CD4-positive, alpha-beta T cell treated with Interleukin-1 beta for 1 hour (primary cell): ENCODE data around the gene ERCC3.

Source experiments
- DNase-seq, 2 donors: peaks; one replicate each; pipeline ENCODE4 v3.0.0-alpha.2; 2020 to 2022

The ERCC3 gene

GRCh38 chr2:127293748-127294562, at the start of gene ERCC3:
ERCC3 (minus strand) TSS chr2:127294144; CDS start chr2:127294081, 63 bp downstream.
- peak; percentile 78 to 83 for DNase-seq

GRCh38 chr2:127343277-127343676, 49.3 kb upstream of the ERCC3 start:
- DNase-seq: no peak

- DNase-seq: no peak
These were observed 48.2 kb upstream of the ERCC3 start for GRCh38 chr2:127342101-127342500.

DNA sequence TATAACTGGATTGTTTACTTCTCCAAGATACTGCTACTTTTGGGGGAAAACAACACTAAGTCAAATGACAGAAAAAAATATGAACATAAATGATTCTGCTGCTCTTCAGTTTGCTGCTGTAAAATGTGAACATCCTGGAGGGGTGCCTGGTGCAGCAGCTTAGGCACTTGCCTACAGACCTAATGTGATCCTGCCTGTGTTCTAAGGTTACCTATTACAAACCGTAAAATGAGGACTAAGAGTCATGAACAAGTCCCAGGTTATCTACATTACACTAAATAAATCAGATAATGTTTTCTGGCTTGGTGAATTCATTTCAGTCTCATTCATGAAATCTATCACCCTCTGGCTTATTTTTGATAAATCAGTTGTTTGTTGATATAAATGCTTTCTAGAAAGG, 38.4 kb upstream of the ERCC3 start:
- no peak for DNase-seq

GRCh38 chr2:127330753-127331152, 36.8 kb upstream of the ERCC3 start:
- DNase-seq: no peak

- DNase-seq: no peak
These were observed 32.5 kb upstream of the ERCC3 start for GRCh38 chr2:127326289-127326945.

DNA sequence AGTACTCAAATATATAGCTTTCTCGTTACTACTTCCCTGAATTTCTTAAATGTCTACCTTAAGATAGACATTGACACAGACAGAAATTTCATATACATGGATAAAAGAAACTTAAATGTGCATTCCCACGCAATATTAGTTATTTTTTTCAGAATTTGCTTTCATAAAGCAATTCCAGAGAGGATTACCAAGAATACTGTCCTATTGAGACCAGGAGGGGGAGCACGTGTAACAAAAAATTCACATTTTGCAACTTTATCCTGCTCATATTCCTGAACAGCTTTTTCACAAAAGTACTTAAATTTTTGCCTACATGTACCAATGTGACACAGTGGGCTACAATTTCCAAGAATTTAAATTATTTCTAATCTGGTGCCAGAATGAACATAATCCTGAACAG, 30.7 kb upstream of the ERCC3 start:
- peak in 1 of 2 donors; percentile 13 for DNase-seq

DNA sequence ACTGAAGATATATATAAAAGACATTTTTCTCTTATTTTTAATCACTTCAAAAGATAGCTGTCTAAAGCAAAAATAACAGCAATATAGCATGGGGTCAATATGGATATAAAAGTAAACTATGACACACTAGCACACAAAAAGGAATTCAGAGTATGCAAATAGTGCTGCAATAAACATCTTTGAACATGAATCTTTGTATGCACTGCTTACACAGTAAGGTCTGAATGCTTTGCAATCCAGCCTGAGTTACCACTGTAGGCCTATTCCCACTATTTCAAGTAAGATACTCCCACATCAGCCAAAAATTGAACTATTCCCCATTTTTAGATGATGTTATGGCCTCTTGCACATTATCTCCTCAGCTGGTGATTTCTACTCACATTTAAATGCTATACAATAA, 27.4 kb upstream of the ERCC3 start:
- DNase-seq: no peak

- no peak for DNase-seq
These were observed 26.8 kb upstream of the ERCC3 start for GRCh38 chr2:127320586-127321275.

DNA sequence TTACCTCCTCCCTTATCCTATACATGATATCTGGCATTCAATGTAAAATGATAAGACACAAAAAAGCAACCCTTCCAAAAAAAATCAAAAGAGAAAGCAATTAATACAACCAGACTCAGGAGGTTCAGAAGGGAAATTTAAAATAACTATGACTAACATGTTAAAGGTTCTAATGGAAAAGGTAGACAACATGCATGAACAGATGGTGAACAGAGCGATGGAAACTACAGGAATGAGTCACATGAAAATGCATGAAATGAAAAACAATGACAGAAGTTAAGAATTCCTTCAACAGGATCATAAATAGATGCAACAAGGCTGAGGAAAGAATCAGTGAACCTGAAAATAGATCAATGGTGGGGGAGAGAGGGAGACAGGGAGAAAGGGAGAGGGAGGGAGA, 26.1 kb upstream of the ERCC3 start:
- no peak for DNase-seq

GRCh38 chr2:127314193-127314988, 20.4 kb upstream of the ERCC3 start:
- DNase-seq: no peak

DNA sequence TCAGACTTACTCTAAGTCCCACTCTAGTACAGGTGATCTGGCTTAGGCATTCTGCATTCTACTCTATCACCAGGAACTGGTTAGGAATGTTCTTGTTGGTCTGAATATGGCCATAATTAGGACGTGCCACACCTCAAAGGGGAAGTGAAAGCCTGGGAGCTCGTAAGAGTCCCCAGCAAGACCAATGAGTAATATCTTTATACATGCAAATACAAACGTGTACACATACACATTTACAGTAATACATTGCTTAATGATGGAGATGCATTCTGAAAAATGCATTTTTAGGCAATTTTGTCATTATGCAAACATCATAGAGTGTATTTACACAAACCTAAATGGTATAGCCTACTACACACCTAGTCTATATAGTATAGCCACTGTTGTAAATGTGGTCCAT, 19.5 kb upstream of the ERCC3 start:
- peak in 1 of 2 donors; percentile 40 for DNase-seq

DNA sequence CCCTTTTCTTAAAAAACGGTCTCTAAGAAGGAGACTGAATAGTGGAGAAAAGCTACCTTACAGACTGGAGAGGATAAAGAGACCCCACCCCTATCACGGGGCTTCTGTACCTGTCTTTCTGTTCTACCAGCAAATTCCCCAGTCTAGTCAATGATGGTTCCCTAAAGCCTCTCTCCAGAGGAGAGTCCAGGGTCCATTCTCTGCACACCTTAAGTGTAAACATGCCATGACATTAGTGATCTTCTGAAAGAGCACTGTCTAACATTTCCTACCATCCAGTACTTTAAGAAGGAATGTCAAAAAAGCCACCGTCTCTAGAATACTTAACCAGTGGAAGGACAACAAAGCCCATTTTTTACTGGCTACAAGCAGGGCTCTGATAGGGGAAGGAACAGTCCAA, 17.0 kb upstream of the ERCC3 start:
- DNase-seq: no peak

DNA sequence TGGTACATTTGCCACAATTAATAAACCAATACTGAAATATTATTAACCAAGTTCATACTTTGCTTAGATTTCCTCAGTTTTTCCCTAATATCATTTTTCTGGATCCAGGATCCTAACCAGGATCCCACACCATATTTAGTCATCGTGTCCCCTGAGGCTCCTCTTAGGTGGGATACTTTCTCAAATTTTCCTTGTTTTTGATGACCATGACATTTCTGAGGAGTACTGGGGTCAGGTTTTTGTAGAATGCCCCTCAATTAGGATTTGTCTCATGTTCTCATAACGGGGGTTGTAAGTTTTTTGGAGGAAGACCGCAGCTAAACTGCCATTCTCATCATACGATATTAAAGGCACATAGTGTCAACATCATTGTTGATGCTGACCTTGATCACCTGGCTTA, 15.5 kb upstream of the ERCC3 start:
- no peak for DNase-seq

- DNase-seq: no peak
These were observed 14.7 kb upstream of the ERCC3 start for GRCh38 chr2:127308586-127309138.

GRCh38 chr2:127305990-127306585, 12.1 kb upstream of the ERCC3 start:
- no peak for DNase-seq

- no peak for DNase-seq
These were observed 8.2 kb upstream of the ERCC3 start for GRCh38 chr2:127302168-127302567.

GRCh38 chr2:127293386-127293747, 577 bp downstream of the ERCC3 start:
- no peak for DNase-seq

- DNase-seq: no peak
These were observed 5.7 kb downstream of the ERCC3 start for GRCh38 chr2:127288274-127288673.

GRCh38 chr2:127283275-127283674, 10.7 kb downstream of the ERCC3 start:
- DNase-seq: no peak

DNA sequence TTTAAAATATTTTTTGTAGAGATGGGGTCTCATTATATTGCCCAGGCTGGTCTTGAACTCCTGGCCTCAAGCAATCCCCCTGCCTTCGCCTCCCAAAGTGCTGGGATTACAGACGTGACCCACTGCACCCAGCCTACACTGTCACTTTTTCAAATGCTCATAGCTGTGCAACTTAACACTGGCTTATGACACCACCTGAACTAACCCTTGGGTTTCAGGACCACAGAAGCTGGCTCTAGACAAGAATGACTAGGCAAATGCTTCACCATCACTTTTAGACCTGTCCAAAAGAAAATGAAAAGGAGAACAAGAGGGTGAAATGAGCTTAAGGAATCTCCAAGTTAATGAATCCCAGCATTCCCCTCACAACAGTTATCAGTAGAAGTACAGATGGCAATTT, 13.3 kb downstream of the ERCC3 start:
- no peak for DNase-seq

DNA sequence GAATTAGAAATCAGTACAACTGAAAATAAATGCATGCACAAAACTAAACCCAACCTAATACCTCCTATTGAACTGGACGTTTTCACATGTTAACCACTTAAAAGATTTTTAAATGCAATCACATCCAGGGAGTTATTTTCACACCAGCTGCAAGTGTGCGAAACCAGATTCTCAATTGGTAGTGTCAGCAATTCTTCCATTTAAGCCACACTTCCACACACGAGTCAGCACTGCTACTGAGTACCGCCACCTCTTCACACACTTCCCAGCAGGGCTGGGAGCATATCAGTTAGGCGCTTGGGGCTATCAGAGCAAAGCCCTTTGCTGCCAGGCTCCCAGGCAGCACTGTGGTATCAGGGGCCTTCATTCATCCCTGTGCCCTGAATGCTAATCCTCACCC, 14.2 kb downstream of the ERCC3 start:
- no peak for DNase-seq
